Measurements from ENCODE around the gene GLIS2.

The GLIS2 gene

GRCh38 chr16:4350787-4351659 lies 35.2 kb downstream of the GLIS2 start, which contains the start of gene PAM16:
TSS of gene PAM16 (minus strand) at chr16:4351321. CDS start at chr16:4351234, 87 bp downstream.
- CTCF ChIA-PET: interaction anchor here (0.5 to 3.8 kb wide), 12 partner anchors 8 to 514 kb away, joined by 3 to 39 read pairs (median 4); no protein-coding TSS in a partner anchor
- H3K36me3 ChIP-seq (ENCODE audit: control insufficient read depth in 2 of 2, insufficient read depth in 1 of 2, low read length in 2 of 2): peaks cover 0 to 19% of the 10 kb centered on the region in 2 experiments; a peak in 2 of 3 replicates
- POLR2A ChIA-PET: interaction anchor here (0.6 to 1.8 kb wide), 6 partner anchors 23 to 78 kb away, joined by 3 to 5 read pairs (median 4); partner anchors contain the start of gene TFAP4
- no peaks in the 10 kb centered on the region for H3K9me3 ChIP-seq (ENCODE audit: control insufficient read depth, insufficient read depth, low read depth, low read length)
- H3K27ac ChIP-seq (ENCODE audit: extremely low read depth, low read depth, low read length): peak within 1 kb of the TSS; percentile 85
- peaks cover 7% of the 10 kb centered on the region; the same call in 1 of the 2 replicates for H3K4me1 ChIP-seq (ENCODE audit: control insufficient read depth, insufficient read depth, low read length)
- H3K4me3 ChIP-seq (ENCODE audit: low read depth, low read length): peak within 1 kb of the TSS; percentile 95
- TF ChIP-seq ZNF600 (tag by site-specific recombination; IDR thresholded peaks at IDR 0.05): peak; percentile 75
- no peak for TF ChIP-seq ZXDB (tag by site-specific recombination; IDR thresholded peaks at IDR 0.05)
- TF ChIP-seq KLF1 (tag by site-specific recombination; IDR thresholded peaks at IDR 0.05): peak; percentile 45
- TF ChIP-seq HIC1 (tag by site-specific recombination; IDR thresholded peaks at IDR 0.05): peak; percentile 55; the same call in 1 of the 2 replicates
- no peak for TF ChIP-seq ZNF302 (tag by site-specific recombination; IDR thresholded peaks at IDR 0.05; ENCODE audit: low read depth)
- no peak for TF ChIP-seq ZNF473 (tag by site-specific recombination; IDR thresholded peaks at IDR 0.05)
- 0 out of 2 replicates have a peak, but pooled peaks have one; percentile 39 for TF ChIP-seq PRDM2 (tag by site-specific recombination; IDR thresholded peaks at IDR 0.05; ENCODE audit: borderline replicate concordance)
- TF ChIP-seq ZBTB48 (tag by site-specific recombination; IDR thresholded peaks at IDR 0.05): no peak
- TF ChIP-seq KLF7 (tag by site-specific recombination; IDR thresholded peaks at IDR 0.05; ENCODE audit: borderline replicate concordance): no peak
- no peak for TF ChIP-seq ZNF26 (tag by site-specific recombination; IDR thresholded peaks at IDR 0.05)
- no peak for TF ChIP-seq ZNF341 (tag by site-specific recombination; IDR thresholded peaks at IDR 0.05; ENCODE audit: low read depth)
- peak; percentile 65 for TF ChIP-seq ZBTB8A (tag by site-specific recombination; IDR thresholded peaks at IDR 0.05)
- TF ChIP-seq ZIC2 (tag by site-specific recombination; IDR thresholded peaks at IDR 0.05): peak; percentile 17; the same call in 1 of the 2 replicates
- no peak for TF ChIP-seq PRDM4 (tag by site-specific recombination; IDR thresholded peaks at IDR 0.05)
- peak; percentile 42; the same call in 1 of the 2 replicates for TF ChIP-seq ZBTB20 (tag by site-specific recombination; IDR thresholded peaks at IDR 0.05)
- no peak for TF ChIP-seq ZFP37 (tag by site-specific recombination; IDR thresholded peaks at IDR 0.05)
- no peak for TF ChIP-seq ZNF580 (tag by site-specific recombination; IDR thresholded peaks at IDR 0.05)
- TF ChIP-seq ZNF548 (tag by site-specific recombination; IDR thresholded peaks at IDR 0.05): no peak
- TF ChIP-seq ZNF335 (tag by site-specific recombination; conservative IDR thresholded peaks at IDR 0.05): peak; percentile 50; the same call in 1 of the 2 replicates
- TF ChIP-seq TSHZ1 (tag by site-specific recombination; IDR thresholded peaks at IDR 0.05; ENCODE audit: borderline replicate concordance): no peak
